CD4-positive, alpha-beta T cell treated with Interferon alpha-2 for 1 hour (primary cell): ENCODE results near the gene IFNLR1.

Source experiments
- DNase-seq, 2 donors: peaks; one replicate each; pipeline ENCODE4 v3.0.0-alpha.2; 2020 to 2022

The IFNLR1 gene

DNA sequence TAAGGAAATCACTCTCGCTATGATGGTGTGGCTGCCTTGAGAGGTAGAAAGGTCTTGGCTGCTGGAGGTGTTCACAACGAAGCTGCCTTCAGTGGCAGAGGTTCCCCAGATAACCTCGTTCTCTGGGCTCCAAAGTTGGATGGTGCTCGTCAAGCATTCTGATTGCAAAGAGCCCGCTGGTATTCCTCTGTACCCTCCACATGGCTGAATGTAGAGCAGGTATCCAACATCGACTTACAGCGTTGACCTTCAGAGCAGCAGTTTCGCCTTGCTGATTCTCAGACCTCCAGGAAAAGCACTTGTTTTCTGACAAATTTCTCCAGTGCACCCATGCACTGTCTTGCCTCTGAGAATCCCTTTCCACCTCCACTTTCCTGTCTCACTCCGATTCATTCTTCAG lies 39.9 kb downstream of the IFNLR1 start:
- DNase-seq: no peak

GRCh38 chr1:24142546-24143534 lies 44.2 kb downstream of the IFNLR1 start, which contains the start of gene IL22RA1:
Gene IL22RA1, minus strand, starts transcription at chr1:24143140. Its CDS starts 58 bp downstream, at chr1:24143082.
- no peak for DNase-seq

- DNase-seq: no peak
These were observed 45.6 kb downstream of the IFNLR1 start for GRCh38 chr1:24141311-24141997.

GRCh38 chr1:24140741-24141181 lies 46.3 kb downstream of the IFNLR1 start:
- DNase-seq: no peak

DNA sequence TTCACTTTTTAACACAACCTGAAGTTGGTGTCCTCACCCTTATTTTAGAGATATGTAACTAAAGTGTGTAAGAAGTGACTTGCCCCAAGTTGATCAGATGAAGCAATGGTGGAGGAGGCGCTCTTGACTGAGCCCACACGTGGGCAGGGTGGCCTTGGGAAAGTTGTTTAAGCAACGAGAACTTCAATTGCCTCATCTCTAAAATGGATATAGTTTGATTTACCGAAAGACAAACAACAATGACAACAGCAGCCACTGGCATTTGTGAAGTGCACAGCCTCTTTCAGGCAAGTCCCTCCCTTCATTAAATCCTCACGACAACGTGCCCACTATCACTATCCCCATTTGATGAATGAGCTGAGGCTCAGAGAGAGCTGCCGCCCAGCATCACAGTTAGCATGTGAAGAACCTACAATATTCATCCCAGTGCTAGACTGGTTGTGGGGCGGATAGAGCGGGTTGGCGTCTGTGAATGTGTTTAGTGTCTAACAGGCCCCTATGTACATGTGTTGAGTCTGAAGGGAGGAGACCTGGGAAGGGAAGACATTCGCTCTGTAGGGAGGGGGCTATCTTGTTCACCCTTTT lies 47.2 kb downstream of the IFNLR1 start:
- DNase-seq: no peak

DNA sequence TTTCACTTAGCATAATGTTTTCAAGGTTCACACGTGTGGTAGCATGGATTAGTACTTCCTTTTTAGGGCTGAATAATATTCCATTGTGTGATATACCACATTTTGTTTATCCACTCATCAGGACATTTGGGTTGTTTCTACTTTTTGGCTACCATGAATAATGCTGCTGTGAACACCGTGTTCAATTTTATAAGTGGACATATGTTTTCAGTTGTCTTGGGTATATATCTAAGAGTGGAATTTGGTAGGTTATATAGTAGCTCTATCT lies 47.9 kb downstream of the IFNLR1 start:
- DNase-seq: no peak

- DNase-seq: no peak
These were observed 48.4 kb downstream of the IFNLR1 start for GRCh38 chr1:24138476-24139221.

GRCh38 chr1:24136956-24137539 lies 50.0 kb downstream of the IFNLR1 start:
- no peak for DNase-seq

DNA sequence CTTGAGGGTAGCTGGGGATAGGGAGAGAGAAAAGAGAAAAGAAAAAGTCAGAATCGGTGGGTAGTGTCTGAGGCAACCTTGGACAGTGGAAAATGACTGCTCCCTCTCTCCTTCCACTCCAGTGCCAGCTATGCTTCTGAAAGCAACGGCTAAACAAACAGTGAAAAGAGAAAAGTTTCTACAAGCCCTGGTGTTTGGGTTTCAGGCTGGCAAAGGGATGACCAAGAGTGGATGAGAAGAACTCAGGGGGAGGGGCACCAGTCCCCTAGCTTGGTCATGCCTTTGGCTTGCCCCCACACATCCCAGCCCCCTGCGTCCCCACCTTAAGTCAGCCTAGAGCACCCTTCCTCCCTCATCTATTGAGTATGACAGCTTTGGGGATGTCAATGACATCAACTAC lies 52.7 kb downstream of the IFNLR1 start:
- DNase-seq: no peak

GRCh38 chr1:24133819-24134218 lies 53.3 kb downstream of the IFNLR1 start:
- DNase-seq: no peak

GRCh38 chr1:24130385-24130784 lies 56.7 kb downstream of the IFNLR1 start:
- DNase-seq: no peak

DNA sequence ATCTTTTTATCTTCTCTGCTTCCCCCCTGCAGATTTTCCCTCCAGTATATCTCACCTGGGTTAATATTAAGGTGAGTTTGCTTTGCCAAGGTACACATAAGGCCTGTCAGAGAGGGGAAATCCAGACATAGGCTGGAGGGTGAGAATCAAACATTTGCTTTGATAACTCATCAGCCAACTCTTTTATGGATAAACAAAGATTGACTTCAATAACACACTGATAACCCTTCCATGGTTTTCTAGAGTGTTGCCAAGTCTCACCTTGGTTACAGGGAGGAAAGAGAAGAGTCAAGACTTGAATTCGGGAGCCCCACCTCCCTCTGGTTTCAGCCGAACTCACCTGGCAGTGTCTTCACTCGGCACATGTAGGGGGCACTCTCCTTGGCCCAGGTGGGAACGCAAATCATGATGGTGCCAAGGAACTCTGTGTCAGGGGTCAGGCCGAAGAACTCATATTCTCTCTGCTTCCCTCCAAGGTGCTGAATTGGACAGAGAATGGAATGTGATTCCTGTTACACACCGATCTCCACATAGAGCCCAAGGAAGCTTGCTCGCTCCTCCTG lies 59.2 kb downstream of the IFNLR1 start:
- no peak for DNase-seq

- no peak for DNase-seq
These were observed 59.8 kb downstream of the IFNLR1 start for GRCh38 chr1:24127134-24127800.

DNA sequence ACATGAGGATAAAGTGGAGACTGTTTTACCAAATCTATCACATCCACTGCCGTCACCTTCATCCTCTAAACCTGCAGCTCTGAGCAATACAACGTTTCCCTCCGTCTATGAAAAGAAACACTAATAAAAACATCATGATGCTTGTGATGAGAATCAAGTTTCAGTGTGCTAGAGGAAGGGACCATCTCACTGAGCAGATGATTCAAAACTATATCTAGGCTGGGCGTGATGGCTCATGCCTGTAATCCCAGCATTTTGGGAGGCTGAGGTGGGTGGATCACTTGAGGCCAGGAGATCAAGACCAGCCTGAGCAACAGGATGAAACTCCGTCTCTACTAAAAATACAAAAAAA lies 60.4 kb downstream of the IFNLR1 start:
- no peak for DNase-seq

DNA sequence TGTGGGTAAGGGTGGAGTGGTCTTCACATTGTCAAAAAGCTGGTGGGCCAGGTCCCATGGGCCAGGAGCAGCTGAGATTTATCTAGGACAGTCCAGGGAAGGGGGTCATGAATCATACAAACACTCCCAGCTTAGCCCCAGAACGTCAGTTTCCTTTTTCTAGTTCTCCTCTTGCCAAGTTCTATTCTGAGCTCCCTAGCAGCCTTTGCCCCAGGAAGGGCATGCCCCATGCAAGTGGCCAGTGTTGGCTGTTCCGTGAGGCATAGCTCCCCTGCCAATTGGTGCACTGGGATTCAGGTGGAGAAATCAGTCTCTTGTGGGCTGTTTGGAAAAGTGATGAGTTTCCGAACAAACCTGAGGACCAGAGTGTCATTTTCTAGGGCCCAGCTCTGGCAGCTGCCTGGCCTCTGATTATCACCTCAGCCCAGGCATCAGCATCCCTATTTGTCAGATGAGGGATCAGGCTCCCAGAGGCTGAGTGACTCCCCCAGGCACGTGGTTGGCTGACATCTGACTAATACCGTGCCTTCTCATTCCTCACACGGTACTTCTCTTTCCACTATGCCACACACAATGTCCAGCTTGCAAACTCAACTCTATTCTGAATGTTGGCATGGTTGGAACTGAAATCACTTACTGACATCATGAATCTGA lies 60.9 kb downstream of the IFNLR1 start:
- DNase-seq: no peak

DNA sequence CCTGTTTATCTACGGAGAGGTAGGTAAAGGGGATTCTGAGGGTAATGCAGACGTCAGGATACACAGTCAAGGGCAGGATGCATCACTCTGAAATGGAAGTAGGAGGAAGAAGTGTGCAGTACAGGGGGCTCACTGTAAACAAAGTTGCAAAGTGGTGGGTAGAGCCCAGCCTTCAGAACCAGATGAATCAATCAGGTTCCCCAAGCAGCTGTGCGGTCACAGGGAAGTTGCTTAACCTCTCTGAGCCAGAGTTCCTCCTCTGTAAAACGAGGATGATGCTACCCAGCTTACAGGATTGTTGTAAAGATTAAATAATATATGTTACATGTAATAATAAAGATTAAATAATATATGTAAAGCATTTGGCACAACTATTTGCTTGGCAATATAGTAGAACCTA lies 61.6 kb downstream of the IFNLR1 start:
- no peak for DNase-seq

- DNase-seq: no peak
These were observed 62.1 kb downstream of the IFNLR1 start for GRCh38 chr1:24124980-24125379.

DNA sequence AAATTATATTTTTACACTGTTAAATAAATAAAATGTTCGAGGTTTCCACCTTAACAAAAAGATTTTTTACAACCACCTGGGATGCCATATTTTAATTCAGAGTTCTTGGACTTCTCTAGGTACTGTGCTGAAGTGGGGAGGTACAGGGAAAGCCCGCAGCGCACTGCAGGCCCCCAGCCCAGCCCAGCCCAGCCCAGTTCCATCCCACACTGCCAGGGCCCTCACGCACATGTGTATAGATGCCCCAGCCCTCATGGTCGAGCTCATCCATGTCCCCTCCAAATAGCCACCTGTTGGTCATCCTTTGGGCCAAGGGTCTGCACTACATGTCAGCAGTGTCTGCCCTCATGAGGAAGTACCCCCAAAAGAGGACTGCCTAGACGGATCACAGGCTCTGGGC lies 63.5 kb downstream of the IFNLR1 start:
- no peak for DNase-seq

DNA sequence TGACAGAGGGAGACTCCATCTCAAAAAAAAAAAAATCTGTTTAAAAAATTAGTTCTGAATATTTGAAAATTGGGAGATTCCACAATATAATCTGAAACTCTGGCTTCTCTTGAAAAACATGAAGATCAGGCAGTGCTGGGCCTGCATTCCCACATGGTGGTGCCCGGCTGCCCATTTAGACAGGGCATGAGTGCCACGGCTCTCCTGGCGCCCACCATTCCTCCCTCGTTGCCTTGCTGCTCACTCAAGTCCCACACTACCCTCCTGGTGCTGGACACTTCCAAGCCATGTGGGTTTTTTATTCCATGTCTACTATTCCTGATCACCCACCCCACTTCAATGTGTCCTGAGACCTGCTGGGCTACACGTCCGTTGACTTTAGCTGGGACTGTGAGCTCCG lies 64.3 kb downstream of the IFNLR1 start:
- no peak for DNase-seq

GRCh38 chr1:24121406-24121805 lies 65.7 kb downstream of the IFNLR1 start:
- DNase-seq: no peak

- no peak for DNase-seq
These were observed 66.1 kb downstream of the IFNLR1 start for GRCh38 chr1:24120965-24121364.
